DOHH2 (cell line): ENCODE data around the gene PAGR1.

ENCODE experiments used
- H3F3A ChIP-seq: fragments of 200-600 bp; sonication (generic), shearing (Covaris generic); 2 replicates; pipeline ENCODE4 v1.6.0; 2016; ENCODE audit warnings: antibody characterized with exemption, mild to moderate bottlenecking; ENCODE audit not compliant: control insufficient read depth, insufficient read depth
- H3K27ac ChIP-seq: fragments of 200-600 bp; sonication (generic); 2 replicates; pipeline ENCODE4 v1.5.1; 2014; ENCODE audit warnings: low read depth, mild to moderate bottlenecking, low read length, moderate library complexity
- H3K27me3 ChIP-seq: fragments of 200-600 bp; sonication (generic); 2 replicates; pipeline ENCODE4 v1.6.1; 2014; ENCODE audit warnings: mild to moderate bottlenecking, low read length, mixed read lengths; ENCODE audit not compliant: control insufficient read depth
- H3K36me3 ChIP-seq: fragments of 200-600 bp; sonication (generic); 2 replicates; pipeline ENCODE4 v1.6.1; 2014; ENCODE audit warnings: mild to moderate bottlenecking, low read length, moderate library complexity, mixed read lengths; ENCODE audit not compliant: control insufficient read depth
- H3K4me1 ChIP-seq: fragments of 200-600 bp; sonication (generic); 2 replicates; pipeline ENCODE4 v1.6.1; 2014; ENCODE audit warnings: mild to moderate bottlenecking, low read length, mixed read lengths; ENCODE audit not compliant: control insufficient read depth
- H3K4me2 ChIP-seq: fragments of 200-600 bp; sonication (generic); 2 replicates; pipeline ENCODE4 v1.6.0; 2014; ENCODE audit warnings: mild to moderate bottlenecking, low read length, moderate library complexity
- H3K4me3 ChIP-seq: fragments of 200-600 bp; sonication (generic); 2 replicates; pipeline ENCODE4 v1.5.1; 2014; ENCODE audit warnings: mild to moderate bottlenecking, low read length, mixed read lengths
- H3K79me2 ChIP-seq: fragments of 200-600 bp; sonication (generic); 2 replicates; pipeline ENCODE4 v1.6.1; 2014; ENCODE audit warnings: mild to moderate bottlenecking, low read length, mixed read lengths; ENCODE audit not compliant: control insufficient read depth
- H3K9me2 ChIP-seq: fragments of 200-600 bp; sonication (generic); replicated peaks from 2 replicates; pipeline ENCODE4 v1.6.1; 2014; ENCODE audit warnings: mild to moderate bottlenecking, low read length, mixed read lengths; ENCODE audit not compliant: control insufficient read depth
- H3K9me3 ChIP-seq: fragments of 200-600 bp; sonication (generic); 2 replicates; pipeline ENCODE4 v1.6.1; 2014; ENCODE audit warnings: antibody characterized with exemption, low read length, mixed read lengths; ENCODE audit not compliant: control insufficient read depth, insufficient read depth
- H4K20me1 ChIP-seq: fragments of 200-600 bp; sonication (generic); 2 replicates; pipeline ENCODE4 v1.6.0; 2014; ENCODE audit warnings: low read depth, mild to moderate bottlenecking, antibody characterized with exemption, low read length, moderate library complexity; ENCODE audit not compliant: control insufficient read depth, insufficient read depth
- CTCF ChIP-seq: fragments of 200-600 bp; sonication (generic); IDR thresholded peaks from one replicate; pipeline ENCODE4 v1.5.1; 2014; ENCODE audit warnings: antibody characterized with exemption, mild to moderate bottlenecking, low read depth, low read length; ENCODE audit not compliant: poor library complexity, severe bottlenecking
- EZH2phosphoT487 ChIP-seq: fragments of 200-600 bp; sonication (generic); IDR thresholded peaks from 2 replicates; pipeline ENCODE4 v1.6.1; 2017; ENCODE audit warnings: borderline replicate concordance, mild to moderate bottlenecking, antibody characterized with exemption, low read length, moderate library complexity, mixed read lengths

Gene PAGR1

DNA sequence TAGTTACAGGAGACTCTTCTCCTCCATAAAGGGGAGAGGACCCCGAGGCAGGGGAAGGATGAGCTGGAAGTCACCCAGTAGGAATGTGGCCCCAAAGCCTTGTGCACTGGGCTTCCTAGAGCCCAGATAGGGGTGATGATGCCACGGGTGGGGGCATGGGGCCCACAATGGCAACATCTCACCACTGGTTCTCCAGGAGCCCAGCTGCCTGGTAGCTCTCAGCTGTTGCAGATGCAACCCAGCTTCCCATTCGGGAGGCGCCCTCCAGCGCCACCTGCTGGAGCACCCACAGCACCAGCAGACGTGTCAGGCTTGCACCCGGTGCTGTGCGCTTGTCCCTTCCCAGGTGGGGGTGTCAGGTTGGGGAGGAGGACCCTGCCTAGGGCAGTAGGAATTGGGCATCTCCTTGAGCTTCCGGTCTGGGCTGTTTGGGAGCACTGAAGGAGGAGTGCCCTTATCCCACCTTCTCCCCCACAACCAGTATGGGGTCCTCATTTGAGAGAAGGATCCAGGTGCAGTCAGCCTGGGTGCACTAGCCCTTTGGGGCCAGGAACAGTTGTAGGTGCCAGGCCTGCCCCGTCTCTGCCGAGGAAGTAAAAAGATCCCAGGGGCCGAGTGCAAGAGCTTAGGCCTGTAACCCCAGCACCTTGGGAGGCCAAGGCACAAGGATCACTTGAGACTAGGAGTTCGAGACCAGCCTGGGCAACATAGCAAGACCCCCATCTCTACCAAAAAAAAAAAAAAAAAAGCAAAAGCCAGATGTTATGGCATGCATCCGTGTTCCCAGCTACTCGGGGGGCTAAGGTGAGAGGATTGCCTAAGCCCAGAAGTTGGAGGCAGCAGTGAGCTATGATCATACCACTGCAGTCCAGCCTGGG is 32.7 kb downstream of the PAGR1 start:
- Histone ChIP-seq H3K4me1 (no peaks in the 10 kb centered on the region), H3K9me3 (no peaks in the 10 kb centered on the region), H3F3A (no peaks in the 10 kb centered on the region), H3K79me2 (no peaks in the 10 kb centered on the region), H3K9me2 (no peaks in the 10 kb centered on the region), H3K27ac (no peak overlapping the region), H3K27me3 (no peaks in the 10 kb centered on the region), H3K36me3 (no peaks in the 10 kb centered on the region), H4K20me1 (no peaks in the 10 kb centered on the region), H3K4me2 (no peak overlapping the region), H3K4me3 (no peak overlapping the region)
- TF ChIP-seq CTCF = peak; percentile 94
- TF ChIP-seq EZH2phosphoT487 = no peak

DNA sequence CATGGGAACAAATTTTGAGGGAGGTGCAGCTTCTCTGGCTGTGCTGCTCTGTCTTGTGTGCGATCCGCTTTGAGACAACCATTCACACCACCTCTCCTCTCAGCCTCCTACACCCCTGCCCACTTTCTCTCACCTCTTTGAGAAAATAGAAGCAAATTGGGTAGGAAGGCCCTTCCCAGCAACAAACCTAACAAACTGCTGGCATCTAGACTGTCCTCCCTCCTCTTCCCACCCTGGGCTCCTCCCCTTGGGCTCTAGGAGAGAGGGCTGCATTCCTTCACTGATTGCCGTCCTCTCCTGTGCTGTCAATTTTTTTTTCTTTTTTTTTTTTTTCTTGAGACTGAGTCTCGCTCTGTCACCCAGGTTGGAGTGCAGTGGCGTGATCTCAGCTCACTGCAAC is 33.6 kb downstream of the PAGR1 start:
- Histone ChIP-seq H3K9me3 (no peaks in the 10 kb centered on the region), H3K4me2 (no peak overlapping the region), H3K27ac (no peak overlapping the region), H3K27me3 (no peaks in the 10 kb centered on the region), H3F3A (no peaks in the 10 kb centered on the region), H3K4me3 (no peak overlapping the region), H3K9me2 (no peaks in the 10 kb centered on the region), H3K79me2 (no peaks in the 10 kb centered on the region), H3K4me1 (no peaks in the 10 kb centered on the region), H3K36me3 (no peaks in the 10 kb centered on the region), H4K20me1 (no peaks in the 10 kb centered on the region)
- TF ChIP-seq CTCF = no peak
- TF ChIP-seq EZH2phosphoT487 = no peak

- no peak overlapping the region for H3K27ac ChIP-seq
- H3K9me3 ChIP-seq = no peaks in the 10 kb centered on the region
- no peak overlapping the region for H3K4me3 ChIP-seq
- H3K4me1 ChIP-seq = no peaks in the 10 kb centered on the region
- TF ChIP-seq CTCF (no peak), EZH2phosphoT487 (no peak)
- no peak overlapping the region for H3K4me2 ChIP-seq
- no peaks in the 10 kb centered on the region for H3K36me3 ChIP-seq
- no peaks in the 10 kb centered on the region for H3F3A ChIP-seq
- no peaks in the 10 kb centered on the region for H3K9me2 ChIP-seq
- H4K20me1 ChIP-seq = no peaks in the 10 kb centered on the region
- H3K27me3 ChIP-seq = no peaks in the 10 kb centered on the region
- H3K79me2 ChIP-seq = no peaks in the 10 kb centered on the region
Observed at GRCh38 chr16:29850998-29851397, 35.0 kb downstream of the PAGR1 start.
